Upper lobe of right lung (tissue), 1 donor: ENCODE data around the gene TBC1D22B. TPM values are rescaled to one million over a fixed set of nuclear protein-coding genes. Genes with fewer than 3 reads are reported as not detected.

Experiments used
- ATAC-seq: fragments of 200-7000 bp; cut with Tn5 transposase; one replicate; pipeline ENCODE4 v1.9.1; 2020; ENCODE audit warnings: mild to moderate bottlenecking, moderate library complexity
- DNase-seq: peaks from one replicate; pipeline ENCODE4 v3.0.0-alpha.2; 2020
- H3K27ac ChIP-seq: fragments of 200-600 bp; one replicate; pipeline ENCODE4 v1.8.0; 2022
- H3K27me3 ChIP-seq: fragments of 200-600 bp; one replicate; pipeline ENCODE4 v1.8.0; 2022; ENCODE audit warnings: mild to moderate bottlenecking
- H3K36me3 ChIP-seq: fragments of 200-600 bp; one replicate; pipeline ENCODE4 v1.8.0; 2022
- H3K4me1 ChIP-seq: fragments of 200-600 bp; one replicate; pipeline ENCODE4 v1.8.0; 2022
- H3K4me3 ChIP-seq: fragments of 200-600 bp; one replicate; pipeline ENCODE4 v1.8.0; 2022; ENCODE audit warnings: mild to moderate bottlenecking
- H3K9me3 ChIP-seq: fragments of 200-600 bp; one replicate; pipeline ENCODE4 v1.8.0; 2022
- intact Hi-C: fragments of 100-400 bp; cut with DNase I; formaldehyde crosslinking; loops from one replicate; pipeline ENCODE4 v1.11.0; 2022
- total RNA-seq: library from RNA; stranded (reverse); fragmentation: NEBNext Ultra II Directional; extraction: Animal tissue kit (Norgen Biotek cat#: 25700); gene quantifications from one replicate; pipeline ENCODE4 v1.2.1, GENCODE V29; 2021
- TF ChIP-seq, protein P1 (sequence below): fragments of 200-600 bp; IDR thresholded peaks from one replicate; pipeline ENCODE4 v1.8.0; 2022; ENCODE audit warnings: antibody characterized with exemption
- donor health status: DM: no; HTN: yes; CAD: no; lungs with severe emphysema.

TBC1D22B gene
- total RNA-seq, 1 donor from 2014 or later = 12.4 TPM

DNA sequence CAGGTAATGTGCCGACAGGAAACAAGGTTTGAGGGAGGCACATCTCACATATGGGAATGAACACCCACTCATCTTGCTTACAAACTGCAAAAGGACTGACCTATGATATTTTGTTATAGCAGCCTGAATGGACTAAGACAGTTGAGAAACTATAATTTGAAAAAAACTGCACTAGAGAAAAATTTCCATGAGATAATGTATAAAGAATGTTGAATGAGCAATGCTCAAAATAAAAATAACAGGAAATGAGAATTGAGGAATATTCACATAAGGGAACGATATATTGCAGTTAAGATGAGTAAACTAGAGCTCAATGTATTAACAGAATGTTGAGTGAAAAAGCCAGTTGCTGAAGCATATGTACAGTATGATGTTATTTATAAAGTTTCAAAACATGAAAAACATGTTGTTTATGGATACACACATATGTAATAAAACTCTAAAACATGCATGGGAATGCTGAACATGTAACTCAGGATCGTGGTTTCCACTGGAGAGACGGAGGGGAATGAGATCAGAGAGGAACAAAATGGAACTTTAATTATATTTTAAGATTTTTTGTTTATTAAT is 6.3 kb upstream of the TBC1D22B start:
- ATAC-seq (no peak), DNase-seq (no peak)
- Histone ChIP-seq H3K4me1 (no peaks in the 10 kb centered on the region), H3K27me3 (no peaks in the 10 kb centered on the region), H3K27ac (no peak overlapping the region), H3K9me3 (no peaks in the 10 kb centered on the region), H3K36me3 (no peaks in the 10 kb centered on the region), H3K4me3 (no peak overlapping the region)
- intact Hi-C loops = no loop called here
- TF ChIP-seq, protein P1, sequence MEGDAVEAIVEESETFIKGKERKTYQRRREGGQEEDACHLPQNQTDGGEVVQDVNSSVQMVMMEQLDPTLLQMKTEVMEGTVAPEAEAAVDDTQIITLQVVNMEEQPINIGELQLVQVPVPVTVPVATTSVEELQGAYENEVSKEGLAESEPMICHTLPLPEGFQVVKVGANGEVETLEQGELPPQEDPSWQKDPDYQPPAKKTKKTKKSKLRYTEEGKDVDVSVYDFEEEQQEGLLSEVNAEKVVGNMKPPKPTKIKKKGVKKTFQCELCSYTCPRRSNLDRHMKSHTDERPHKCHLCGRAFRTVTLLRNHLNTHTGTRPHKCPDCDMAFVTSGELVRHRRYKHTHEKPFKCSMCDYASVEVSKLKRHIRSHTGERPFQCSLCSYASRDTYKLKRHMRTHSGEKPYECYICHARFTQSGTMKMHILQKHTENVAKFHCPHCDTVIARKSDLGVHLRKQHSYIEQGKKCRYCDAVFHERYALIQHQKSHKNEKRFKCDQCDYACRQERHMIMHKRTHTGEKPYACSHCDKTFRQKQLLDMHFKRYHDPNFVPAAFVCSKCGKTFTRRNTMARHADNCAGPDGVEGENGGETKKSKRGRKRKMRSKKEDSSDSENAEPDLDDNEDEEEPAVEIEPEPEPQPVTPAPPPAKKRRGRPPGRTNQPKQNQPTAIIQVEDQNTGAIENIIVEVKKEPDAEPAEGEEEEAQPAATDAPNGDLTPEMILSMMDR = no peak

GRCh38 chr6:37253486-37254007 is 4.0 kb upstream of the TBC1D22B start:
- no peak for ATAC-seq
- Histone ChIP-seq H3K4me3 (no peak overlapping the region), H3K27me3 (no peaks in the 10 kb centered on the region), H3K4me1 (peaks cover 3% of the 10 kb centered on the region), H3K9me3 (no peaks in the 10 kb centered on the region), H3K27ac (no peak overlapping the region), H3K36me3 (no peaks in the 10 kb centered on the region)
- TF ChIP-seq, protein P1 = no peak
- DNase-seq = no peak
- intact Hi-C loops = no loop called here

- H3K4me1 ChIP-seq = peaks cover 16% of the 10 kb centered on the region
- no peak for ATAC-seq
- TF ChIP-seq, protein P1 = no peak
- H3K36me3 ChIP-seq = no peaks in the 10 kb centered on the region
- H3K9me3 ChIP-seq = no peaks in the 10 kb centered on the region
- H3K27ac ChIP-seq = no peak overlapping the region
- intact Hi-C loops = no loop called here
- no peak overlapping the region for H3K4me3 ChIP-seq
- H3K27me3 ChIP-seq = no peaks in the 10 kb centered on the region
- no peak for DNase-seq
Measured at GRCh38 chr6:37254881-37255280, 2.7 kb upstream of the TBC1D22B start.

DNA sequence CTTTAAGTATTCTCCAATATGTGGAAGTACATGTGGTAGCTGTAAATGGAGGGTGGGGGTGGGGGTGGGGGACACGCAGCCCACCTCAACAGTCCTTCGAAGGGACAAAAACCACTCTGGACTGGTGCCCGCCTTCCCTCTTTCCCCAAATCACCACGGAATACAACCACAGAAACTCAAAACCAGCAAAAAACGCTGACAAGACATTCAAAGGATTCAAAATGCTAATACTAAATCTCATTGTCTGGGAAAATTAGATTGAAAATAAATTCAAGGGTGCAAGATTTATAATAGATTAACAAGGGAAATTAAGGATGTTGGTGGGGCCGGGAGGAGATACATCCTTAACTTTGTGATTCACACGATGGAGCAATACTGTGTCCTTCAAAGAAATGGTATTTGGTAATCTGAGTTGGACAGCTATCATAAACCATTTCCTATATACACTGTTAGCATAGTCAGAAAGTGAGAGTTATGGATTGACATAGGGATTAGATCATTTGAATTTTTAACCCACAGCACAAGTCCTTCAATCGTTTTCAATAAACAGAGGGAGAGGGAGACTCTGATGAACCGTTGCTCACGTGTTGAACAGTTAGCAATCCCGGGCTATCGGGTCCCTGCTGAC is 766 bp upstream of the TBC1D22B start:
- ATAC-seq = no peak
- no peak overlapping the region for H3K27ac ChIP-seq

DNA sequence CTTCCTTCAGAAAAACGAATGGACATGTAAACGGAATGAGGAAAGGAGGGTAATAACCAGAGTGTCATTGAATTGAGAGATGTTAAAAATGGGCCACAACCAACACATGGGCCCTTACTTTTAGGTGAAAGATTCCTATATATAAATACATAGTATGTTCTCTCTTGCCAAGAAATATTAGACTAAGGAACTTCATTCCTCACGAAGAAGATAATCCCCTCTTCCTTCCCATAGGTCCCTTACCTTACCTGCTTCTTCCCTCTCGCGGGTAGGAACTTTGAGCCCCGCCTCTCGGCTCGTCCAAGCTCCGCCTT is 295 bp upstream of the TBC1D22B start:
- Histone ChIP-seq H3K36me3 (no peaks in the 10 kb centered on the region), H3K27me3 (no peaks in the 10 kb centered on the region), H3K4me3 (peak overlapping the region; percentile 79), H3K4me1 (peaks cover 18% of the 10 kb centered on the region), H3K9me3 (no peaks in the 10 kb centered on the region), H3K27ac (peak overlapping the region; percentile 88)
- intact Hi-C loops = no loop called here
- no peak for ATAC-seq
- TF ChIP-seq, protein P1 = no peak
- no peak for DNase-seq

More for the DNA sequence above, 766 bp upstream of the TBC1D22B start:
- H3K4me3 ChIP-seq = peak overlapping the region; percentile 79
- DNase-seq = no peak
- intact Hi-C loops = no loop called here
- no peaks in the 10 kb centered on the region for H3K27me3 ChIP-seq
- H3K4me1 ChIP-seq = peaks cover 18% of the 10 kb centered on the region
- TF ChIP-seq, protein P1 = no peak
- no peaks in the 10 kb centered on the region for H3K9me3 ChIP-seq
- no peaks in the 10 kb centered on the region for H3K36me3 ChIP-seq
